Ovary (tissue), 3 donors: ENCODE data around the gene WNT7B.

ENCODE experiments used
- CTCF ChIP-seq, 3 donors: fragments of 450-650 bp in 2 of 3; fragments of 200-600 bp in 1 of 3; IDR thresholded peaks; one replicate each; pipeline versions ENCODE4 v1.5.1 to v1.8.0; 2016 to 2022; ENCODE audit warnings: antibody characterized with exemption in 3 of 3, mild to moderate bottlenecking in 1 of 3
- EP300 ChIP-seq: sonication (generic); formaldehyde crosslinking; IDR thresholded peaks from one replicate; pipeline ENCODE4 v1.6.1; 2017; ENCODE audit warnings: antibody characterized with exemption
- donor health status: DM: no; HTN: no; CAD: no.

GRCh38 chr22:45885941-45886395 is 91.0 kb downstream of the WNT7B start:
- TF ChIP-seq CTCF (IDR thresholded peaks at IDR 0.05) (no peak), EP300 (no peak)
